Neural cell (in vitro differentiated cells): ENCODE results near the gene PDZD4.

ENCODE experiments used
- EZH2 ChIP-seq: fragments of 200-600, 300-800 bp; shearing (Covaris generic), sonication (generic); IDR thresholded peaks from 2 replicates; pipeline ENCODE4 v1.6.1; 2014; ENCODE audit warnings: antibody characterized with exemption, low read length, borderline replicate concordance, mild to moderate bottlenecking; ENCODE audit not compliant: insufficient read depth, poor library complexity, severe bottlenecking
- MXI1 ChIP-seq: fragments of 450-650 bp; conservative IDR thresholded peaks from 2 replicates; pipeline ENCODE4 v1.6.1; 2014; ENCODE audit warnings: antibody characterized with exemption, mild to moderate bottlenecking; ENCODE audit not compliant: poor library complexity, severe bottlenecking
- POLR2AphosphoS5 ChIP-seq: IDR thresholded peaks from 2 replicates; pipeline ENCODE4 v1.6.1; 2012
- RAD21 ChIP-seq: fragments of 450-650 bp; conservative IDR thresholded peaks from 2 replicates; pipeline ENCODE4 v1.6.1; 2014; ENCODE audit warnings: antibody characterized with exemption, mild to moderate bottlenecking, moderate library complexity
- TAF1 ChIP-seq: IDR thresholded peaks from 2 replicates; pipeline ENCODE4 v1.6.1; 2012; ENCODE audit warnings: low read depth
- TF ChIP-seq, protein P1 (sequence below): fragments of 450-650 bp; IDR thresholded peaks from 2 replicates; pipeline ENCODE4 v1.5.1; 2014; ENCODE audit warnings: antibody characterized with exemption, mild to moderate bottlenecking, moderate library complexity; ENCODE audit not compliant: poor library complexity, severe bottlenecking
- TF ChIP-seq, protein P2 (sequence below): IDR thresholded peaks from 2 replicates; pipeline ENCODE4 v1.6.1; 2012; ENCODE audit warnings: borderline replicate concordance

- TF ChIP-seq, protein P1, sequence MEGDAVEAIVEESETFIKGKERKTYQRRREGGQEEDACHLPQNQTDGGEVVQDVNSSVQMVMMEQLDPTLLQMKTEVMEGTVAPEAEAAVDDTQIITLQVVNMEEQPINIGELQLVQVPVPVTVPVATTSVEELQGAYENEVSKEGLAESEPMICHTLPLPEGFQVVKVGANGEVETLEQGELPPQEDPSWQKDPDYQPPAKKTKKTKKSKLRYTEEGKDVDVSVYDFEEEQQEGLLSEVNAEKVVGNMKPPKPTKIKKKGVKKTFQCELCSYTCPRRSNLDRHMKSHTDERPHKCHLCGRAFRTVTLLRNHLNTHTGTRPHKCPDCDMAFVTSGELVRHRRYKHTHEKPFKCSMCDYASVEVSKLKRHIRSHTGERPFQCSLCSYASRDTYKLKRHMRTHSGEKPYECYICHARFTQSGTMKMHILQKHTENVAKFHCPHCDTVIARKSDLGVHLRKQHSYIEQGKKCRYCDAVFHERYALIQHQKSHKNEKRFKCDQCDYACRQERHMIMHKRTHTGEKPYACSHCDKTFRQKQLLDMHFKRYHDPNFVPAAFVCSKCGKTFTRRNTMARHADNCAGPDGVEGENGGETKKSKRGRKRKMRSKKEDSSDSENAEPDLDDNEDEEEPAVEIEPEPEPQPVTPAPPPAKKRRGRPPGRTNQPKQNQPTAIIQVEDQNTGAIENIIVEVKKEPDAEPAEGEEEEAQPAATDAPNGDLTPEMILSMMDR: no peak
- TF ChIP-seq MXI1 (no peak), POLR2AphosphoS5 (no peak), TAF1 (no peak), EZH2 (no peak), RAD21 (no peak)
- TF ChIP-seq, protein P2, sequence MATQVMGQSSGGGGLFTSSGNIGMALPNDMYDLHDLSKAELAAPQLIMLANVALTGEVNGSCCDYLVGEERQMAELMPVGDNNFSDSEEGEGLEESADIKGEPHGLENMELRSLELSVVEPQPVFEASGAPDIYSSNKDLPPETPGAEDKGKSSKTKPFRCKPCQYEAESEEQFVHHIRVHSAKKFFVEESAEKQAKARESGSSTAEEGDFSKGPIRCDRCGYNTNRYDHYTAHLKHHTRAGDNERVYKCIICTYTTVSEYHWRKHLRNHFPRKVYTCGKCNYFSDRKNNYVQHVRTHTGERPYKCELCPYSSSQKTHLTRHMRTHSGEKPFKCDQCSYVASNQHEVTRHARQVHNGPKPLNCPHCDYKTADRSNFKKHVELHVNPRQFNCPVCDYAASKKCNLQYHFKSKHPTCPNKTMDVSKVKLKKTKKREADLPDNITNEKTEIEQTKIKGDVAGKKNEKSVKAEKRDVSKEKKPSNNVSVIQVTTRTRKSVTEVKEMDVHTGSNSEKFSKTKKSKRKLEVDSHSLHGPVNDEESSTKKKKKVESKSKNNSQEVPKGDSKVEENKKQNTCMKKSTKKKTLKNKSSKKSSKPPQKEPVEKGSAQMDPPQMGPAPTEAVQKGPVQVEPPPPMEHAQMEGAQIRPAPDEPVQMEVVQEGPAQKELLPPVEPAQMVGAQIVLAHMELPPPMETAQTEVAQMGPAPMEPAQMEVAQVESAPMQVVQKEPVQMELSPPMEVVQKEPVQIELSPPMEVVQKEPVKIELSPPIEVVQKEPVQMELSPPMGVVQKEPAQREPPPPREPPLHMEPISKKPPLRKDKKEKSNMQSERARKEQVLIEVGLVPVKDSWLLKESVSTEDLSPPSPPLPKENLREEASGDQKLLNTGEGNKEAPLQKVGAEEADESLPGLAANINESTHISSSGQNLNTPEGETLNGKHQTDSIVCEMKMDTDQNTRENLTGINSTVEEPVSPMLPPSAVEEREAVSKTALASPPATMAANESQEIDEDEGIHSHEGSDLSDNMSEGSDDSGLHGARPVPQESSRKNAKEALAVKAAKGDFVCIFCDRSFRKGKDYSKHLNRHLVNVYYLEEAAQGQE: no peak
Measured at GRCh38 chrX:153773741-153774575, 56.4 kb downstream of the PDZD4 start.
